HCT116 (cell line): Measurements from ENCODE around the gene RPH3AL.

ENCODE experiments used
- ELF1 ChIP-seq: IDR thresholded peaks from 2 replicates; pipeline ENCODE4 v1.6.1; 2012; ENCODE audit warnings: low read depth, borderline replicate concordance
- EZH2 ChIP-seq: fragments of 200-600 bp; sonication (generic); IDR thresholded peaks from 2 replicates; pipeline ENCODE4 v1.6.1; 2017; ENCODE audit warnings: antibody characterized with exemption, mixed run types
- FOSL1 ChIP-seq: IDR thresholded peaks from 2 replicates; pipeline ENCODE4 v1.6.1; 2012; ENCODE audit warnings: low read depth
- POLR2A ChIP-seq: IDR thresholded peaks from 2 replicates; pipeline ENCODE4 v1.7.0; 2011; ENCODE audit warnings: borderline replicate concordance; ENCODE audit not compliant: insufficient read depth, insufficient read length; ENCODE audit errors: extremely low read depth
- POLR2AphosphoS5 ChIP-seq: IDR thresholded peaks from 2 replicates; pipeline ENCODE4 v1.6.1; 2011; ENCODE audit warnings: mild to moderate bottlenecking, low read depth, low read length, moderate library complexity
- RAD21 ChIP-seq: IDR thresholded peaks from 2 replicates; pipeline ENCODE4 v1.6.1; 2012; ENCODE audit warnings: low read depth, mild to moderate bottlenecking
- TF ChIP-seq, protein P1 (sequence below), 3 experiments: fragments of 200-600 bp in 1 of 3; sonication (generic) in 1 of 3; IDR thresholded peaks in 2 of 3; conservative IDR thresholded peaks in 1 of 3; 2 replicates each; pipeline ENCODE4 v1.5.1; 2012 to 2017; ENCODE audit warnings: low read depth in 2 of 3, low read length in 2 of 3, antibody characterized with exemption in 1 of 3, borderline replicate concordance in 1 of 3, control low read depth in 1 of 3, mild to moderate bottlenecking in 1 of 3, mixed read lengths in 1 of 3, mixed run types in 1 of 3, moderate library complexity in 1 of 3; ENCODE audit not compliant: insufficient read depth in 1 of 3
- TF ChIP-seq, protein P2 (sequence below): IDR thresholded peaks from 2 replicates; pipeline ENCODE4 v1.6.1; 2012
- TF ChIP-seq, protein P3 (sequence below): IDR thresholded peaks from 2 replicates; pipeline ENCODE4 v1.6.1; 2011; ENCODE audit warnings: mild to moderate bottlenecking, low read length, moderate library complexity; ENCODE audit not compliant: insufficient replicate concordance; ENCODE audit errors: extremely low read depth
- TF ChIP-seq, protein P4 (sequence below): IDR thresholded peaks from 2 replicates; pipeline ENCODE4 v1.6.1; 2012; ENCODE audit warnings: low read depth

DNA sequence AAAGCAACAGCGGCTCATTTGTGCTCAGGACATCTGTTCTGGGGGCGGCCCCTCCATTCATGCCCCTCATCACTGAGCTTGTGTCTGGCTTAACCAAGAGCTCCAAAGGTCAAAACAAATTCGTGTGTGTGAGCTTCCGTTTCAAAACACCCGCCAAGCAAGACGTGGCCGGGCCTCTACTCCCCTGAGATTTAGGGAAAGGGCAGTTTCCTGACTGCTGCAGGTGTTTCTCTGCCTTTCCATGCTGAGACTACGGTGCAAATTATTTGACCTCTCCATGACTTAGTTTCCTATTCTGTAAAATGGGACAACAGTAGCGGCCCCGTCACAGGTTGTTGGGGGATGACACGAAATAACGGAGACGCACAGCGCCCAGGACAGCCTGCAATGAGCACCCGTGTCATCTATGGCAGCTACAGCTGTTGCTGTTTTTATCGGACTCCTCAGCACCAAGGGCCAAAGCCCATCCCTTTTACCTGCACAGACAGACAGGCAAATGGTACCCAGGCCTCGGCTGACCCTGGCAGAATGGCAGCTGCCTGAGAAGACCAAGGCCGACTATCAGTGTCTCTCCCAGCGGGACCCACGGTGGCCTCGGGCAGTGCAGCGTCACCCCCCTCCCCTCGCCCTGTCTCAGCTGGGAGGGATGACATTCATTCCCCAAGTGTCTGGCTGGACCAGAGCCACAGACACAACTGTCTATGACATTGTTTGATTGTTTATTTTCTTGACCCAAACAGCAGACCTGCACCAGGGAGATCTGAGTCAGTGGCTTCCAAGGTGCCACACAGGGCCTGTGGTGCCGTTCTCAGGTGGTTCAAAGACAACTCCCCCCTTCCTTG is 120.4 kb downstream of the RPH3AL start:
- TF ChIP-seq, protein P1, sequence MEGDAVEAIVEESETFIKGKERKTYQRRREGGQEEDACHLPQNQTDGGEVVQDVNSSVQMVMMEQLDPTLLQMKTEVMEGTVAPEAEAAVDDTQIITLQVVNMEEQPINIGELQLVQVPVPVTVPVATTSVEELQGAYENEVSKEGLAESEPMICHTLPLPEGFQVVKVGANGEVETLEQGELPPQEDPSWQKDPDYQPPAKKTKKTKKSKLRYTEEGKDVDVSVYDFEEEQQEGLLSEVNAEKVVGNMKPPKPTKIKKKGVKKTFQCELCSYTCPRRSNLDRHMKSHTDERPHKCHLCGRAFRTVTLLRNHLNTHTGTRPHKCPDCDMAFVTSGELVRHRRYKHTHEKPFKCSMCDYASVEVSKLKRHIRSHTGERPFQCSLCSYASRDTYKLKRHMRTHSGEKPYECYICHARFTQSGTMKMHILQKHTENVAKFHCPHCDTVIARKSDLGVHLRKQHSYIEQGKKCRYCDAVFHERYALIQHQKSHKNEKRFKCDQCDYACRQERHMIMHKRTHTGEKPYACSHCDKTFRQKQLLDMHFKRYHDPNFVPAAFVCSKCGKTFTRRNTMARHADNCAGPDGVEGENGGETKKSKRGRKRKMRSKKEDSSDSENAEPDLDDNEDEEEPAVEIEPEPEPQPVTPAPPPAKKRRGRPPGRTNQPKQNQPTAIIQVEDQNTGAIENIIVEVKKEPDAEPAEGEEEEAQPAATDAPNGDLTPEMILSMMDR (IDR thresholded peaks at IDR 0.05 in 2 of 3, conservative IDR thresholded peaks at IDR 0.05 in 1 of 3; ENCODE audit: borderline replicate concordance in 1 of 3, insufficient read depth in 1 of 3, low read depth in 2 of 3, low read length in 2 of 3), result no peak
- TF ChIP-seq POLR2AphosphoS5 (no peak), POLR2A (no peak), ELF1 (no peak), RAD21 (no peak), FOSL1 (no peak), EZH2 (no peak)
- TF ChIP-seq, protein P2, sequence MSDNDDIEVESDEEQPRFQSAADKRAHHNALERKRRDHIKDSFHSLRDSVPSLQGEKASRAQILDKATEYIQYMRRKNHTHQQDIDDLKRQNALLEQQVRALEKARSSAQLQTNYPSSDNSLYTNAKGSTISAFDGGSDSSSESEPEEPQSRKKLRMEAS, result no peak
- TF ChIP-seq, protein P3, sequence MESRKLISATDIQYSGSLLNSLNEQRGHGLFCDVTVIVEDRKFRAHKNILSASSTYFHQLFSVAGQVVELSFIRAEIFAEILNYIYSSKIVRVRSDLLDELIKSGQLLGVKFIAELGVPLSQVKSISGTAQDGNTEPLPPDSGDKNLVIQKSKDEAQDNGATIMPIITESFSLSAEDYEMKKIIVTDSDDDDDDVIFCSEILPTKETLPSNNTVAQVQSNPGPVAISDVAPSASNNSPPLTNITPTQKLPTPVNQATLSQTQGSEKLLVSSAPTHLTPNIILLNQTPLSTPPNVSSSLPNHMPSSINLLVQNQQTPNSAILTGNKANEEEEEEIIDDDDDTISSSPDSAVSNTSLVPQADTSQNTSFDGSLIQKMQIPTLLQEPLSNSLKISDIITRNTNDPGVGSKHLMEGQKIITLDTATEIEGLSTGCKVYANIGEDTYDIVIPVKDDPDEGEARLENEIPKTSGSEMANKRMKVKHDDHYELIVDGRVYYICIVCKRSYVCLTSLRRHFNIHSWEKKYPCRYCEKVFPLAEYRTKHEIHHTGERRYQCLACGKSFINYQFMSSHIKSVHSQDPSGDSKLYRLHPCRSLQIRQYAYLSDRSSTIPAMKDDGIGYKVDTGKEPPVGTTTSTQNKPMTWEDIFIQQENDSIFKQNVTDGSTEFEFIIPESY, result no peak
- TF ChIP-seq, protein P4, sequence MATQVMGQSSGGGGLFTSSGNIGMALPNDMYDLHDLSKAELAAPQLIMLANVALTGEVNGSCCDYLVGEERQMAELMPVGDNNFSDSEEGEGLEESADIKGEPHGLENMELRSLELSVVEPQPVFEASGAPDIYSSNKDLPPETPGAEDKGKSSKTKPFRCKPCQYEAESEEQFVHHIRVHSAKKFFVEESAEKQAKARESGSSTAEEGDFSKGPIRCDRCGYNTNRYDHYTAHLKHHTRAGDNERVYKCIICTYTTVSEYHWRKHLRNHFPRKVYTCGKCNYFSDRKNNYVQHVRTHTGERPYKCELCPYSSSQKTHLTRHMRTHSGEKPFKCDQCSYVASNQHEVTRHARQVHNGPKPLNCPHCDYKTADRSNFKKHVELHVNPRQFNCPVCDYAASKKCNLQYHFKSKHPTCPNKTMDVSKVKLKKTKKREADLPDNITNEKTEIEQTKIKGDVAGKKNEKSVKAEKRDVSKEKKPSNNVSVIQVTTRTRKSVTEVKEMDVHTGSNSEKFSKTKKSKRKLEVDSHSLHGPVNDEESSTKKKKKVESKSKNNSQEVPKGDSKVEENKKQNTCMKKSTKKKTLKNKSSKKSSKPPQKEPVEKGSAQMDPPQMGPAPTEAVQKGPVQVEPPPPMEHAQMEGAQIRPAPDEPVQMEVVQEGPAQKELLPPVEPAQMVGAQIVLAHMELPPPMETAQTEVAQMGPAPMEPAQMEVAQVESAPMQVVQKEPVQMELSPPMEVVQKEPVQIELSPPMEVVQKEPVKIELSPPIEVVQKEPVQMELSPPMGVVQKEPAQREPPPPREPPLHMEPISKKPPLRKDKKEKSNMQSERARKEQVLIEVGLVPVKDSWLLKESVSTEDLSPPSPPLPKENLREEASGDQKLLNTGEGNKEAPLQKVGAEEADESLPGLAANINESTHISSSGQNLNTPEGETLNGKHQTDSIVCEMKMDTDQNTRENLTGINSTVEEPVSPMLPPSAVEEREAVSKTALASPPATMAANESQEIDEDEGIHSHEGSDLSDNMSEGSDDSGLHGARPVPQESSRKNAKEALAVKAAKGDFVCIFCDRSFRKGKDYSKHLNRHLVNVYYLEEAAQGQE, result no peak
